ENCODE measurements around the gene TMEM135.
"Not testable (repeated sequence)": the region's sequence is repeated elsewhere in the genome, so short reads cannot be mapped to it uniquely, and the experiment has no call there.

Gene TMEM135

DNA sequence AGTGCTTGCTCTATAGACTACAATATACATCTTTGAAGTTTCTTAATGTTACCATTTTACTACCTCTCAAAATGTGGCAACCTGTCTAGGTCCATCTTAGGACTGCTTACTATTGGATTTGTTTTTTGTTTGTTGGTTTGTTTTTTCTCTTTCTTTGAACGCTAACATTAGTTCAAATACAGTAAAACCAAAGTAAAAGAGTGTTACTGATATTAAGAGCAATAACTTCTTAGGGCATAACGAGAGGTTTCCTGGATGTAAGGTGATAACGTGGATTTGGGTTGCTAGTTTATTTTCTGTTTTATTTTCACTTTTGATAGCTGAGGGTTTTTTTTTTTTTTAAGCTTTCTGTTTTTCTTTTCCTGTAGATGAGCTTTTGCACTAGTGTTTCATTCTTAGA is 43.6 kb downstream of the TMEM135 start:
- no peak for DNase-seq

DNA sequence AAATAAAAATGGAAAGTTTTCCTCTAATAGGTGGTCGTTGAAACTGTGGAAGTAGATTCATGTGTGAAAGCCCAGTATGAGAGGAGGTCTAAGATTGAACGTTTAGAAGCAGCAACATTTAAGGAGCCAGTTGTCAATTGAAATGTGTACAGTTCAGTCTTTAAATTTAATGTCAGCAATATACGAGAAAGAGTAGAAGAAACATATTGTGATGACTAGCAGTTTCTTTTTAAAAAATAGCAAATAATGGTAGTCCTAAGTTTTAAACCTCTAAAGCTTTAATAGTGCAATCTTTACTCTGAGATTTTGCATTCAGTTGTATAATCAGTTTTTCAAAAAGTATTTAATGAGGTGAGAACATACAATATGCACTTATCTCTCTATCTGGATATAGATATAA is 44.9 kb downstream of the TMEM135 start:
- no peak for DNase-seq

DNA sequence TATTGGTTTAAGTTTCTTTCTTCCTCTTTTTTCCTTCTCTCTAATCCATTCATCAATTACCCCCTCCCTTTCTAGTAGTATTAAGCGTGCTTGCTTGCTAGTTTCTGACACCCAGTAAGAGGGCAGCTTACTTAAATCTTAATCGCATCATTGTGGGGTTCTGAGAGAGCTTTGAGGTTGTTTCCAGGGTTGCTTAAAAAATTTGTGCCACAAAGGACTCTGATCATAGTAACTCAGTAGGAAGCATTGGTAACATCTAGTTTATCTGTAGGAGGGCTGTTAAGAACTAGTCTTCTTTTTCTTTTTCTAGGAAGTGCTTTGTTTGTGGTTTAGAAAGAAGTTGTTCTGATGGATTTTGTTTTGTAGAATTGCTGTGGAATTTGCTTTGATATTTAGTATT is 45.3 kb downstream of the TMEM135 start:
- DNase-seq, result no peak

DNA sequence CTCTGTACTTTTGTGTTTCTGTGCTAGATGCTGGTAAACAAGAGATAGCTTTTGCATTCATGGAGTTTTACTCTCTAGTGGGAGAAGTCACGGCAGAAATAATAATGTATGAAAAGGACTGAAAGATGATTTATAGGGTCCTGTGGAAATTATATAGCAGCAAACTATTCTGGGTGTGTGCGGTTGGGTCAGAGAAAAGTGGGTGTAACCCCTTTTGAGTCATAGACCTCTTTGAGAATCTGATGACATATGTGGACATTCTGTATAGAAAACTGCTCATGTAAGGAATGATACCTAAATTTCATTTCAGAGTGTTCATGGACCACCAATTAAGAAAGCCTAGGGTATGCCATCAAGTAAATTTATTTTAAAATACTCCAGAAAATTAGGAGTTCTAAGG is 54.4 kb downstream of the TMEM135 start:
- no peak for DNase-seq

DNA sequence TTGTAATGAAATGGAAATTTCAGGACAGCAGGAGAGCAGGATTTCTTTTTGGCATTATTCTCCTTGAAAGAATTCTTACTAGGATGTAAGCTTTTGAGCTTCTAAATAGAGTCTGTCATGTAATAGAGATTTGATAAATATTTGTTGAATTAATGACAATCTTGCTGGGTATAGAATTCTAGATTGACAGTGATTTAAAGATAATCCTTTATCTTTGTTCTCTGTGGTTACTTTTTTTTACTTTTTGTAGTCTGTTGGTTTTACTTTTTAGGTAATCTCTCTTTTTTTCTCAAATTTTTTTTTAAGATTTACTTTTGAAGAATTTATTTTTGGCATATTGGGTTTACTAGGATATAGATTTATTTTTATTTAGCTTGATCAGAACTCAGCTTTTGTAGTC is 54.8 kb downstream of the TMEM135 start:
- DNase-seq, result no peak

DNA sequence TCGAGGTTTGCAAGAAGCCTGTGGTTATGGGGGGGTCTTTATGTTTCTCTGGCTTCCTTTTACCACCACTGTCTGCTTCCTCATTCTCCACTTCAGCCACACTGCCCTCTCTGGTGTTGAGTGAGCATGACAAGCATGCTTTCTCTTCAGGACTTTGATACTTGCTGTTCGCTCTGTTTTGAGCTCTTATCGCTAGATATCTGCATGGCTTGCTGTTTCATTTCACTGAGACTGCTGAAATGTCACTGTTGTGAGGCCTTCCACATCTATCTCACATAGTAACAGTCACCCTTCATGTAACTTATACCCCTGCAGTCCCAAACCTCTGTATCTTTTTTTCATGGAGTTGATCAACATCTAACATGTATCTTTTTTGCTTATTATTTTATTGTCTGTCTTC is 59.8 kb downstream of the TMEM135 start:
- DNase-seq, result peak; percentile 1

DNA sequence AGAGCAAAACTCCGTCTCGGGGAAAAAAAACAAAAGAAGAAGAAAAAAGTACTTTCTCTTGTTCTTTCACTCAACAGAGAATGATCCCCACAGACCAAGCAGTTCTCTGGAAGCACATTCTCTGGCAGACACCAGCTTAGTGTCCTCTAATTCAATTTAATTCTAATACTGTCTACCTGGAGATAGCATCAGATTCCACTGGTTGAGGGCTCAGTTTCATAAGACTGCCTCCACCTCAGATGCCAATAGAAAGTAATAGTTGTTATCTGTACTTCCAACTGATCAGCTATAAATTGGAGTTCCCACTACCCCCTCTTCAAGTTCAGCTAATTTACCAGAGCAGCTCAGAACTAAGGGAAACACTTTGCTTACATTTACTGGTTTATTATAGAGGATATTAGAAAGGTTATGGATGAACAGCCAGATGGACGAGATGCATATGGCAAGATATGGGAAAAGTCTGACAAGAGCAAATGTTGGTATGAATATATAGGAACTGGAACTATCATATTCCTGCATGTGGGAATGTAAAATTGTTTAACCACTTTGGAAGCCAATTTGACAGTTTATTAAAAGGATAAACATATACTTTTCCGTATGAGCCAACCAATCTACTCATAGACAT is 64.3 kb downstream of the TMEM135 start:
- no peak for DNase-seq

DNA sequence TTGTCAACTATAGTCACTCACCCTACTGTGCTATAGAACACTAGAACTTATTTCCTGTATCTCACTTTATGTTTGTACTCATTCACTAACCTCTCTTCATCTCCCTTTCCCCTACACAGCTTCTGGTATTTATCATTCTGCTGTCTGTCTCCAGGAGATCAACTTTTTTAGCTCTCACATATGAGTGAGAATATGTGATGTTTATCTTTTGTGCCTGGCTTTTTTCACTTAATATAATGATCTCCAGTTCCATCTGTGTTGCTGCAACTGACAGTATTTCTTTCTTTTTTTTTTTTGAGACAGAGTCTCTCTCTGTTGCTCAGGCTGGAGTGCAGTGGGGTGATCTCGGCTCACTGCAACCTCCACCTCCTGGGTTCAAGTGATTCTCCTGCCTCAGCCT is 68.1 kb downstream of the TMEM135 start:
- DNase-seq, result not testable (repeated sequence)

DNA sequence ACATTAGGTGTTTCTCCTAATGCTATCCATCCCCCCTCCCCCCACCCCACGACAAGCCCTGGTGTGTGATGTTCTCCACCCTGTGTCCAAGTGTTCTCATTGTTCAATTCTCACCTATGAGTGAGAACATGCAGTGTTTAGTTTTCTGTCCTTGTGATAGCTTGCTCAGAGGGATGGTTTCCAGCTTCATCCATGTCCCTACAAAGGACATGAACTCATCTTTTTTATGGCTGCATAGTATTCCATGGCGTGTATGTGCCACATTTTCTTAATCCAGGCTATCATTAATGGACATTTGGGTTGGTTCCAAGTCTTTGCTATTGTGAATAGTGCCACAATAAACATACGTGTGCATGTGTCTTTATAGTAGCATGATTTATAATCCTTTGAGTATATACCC is 69.6 kb downstream of the TMEM135 start:
- not testable (repeated sequence) for DNase-seq

DNA sequence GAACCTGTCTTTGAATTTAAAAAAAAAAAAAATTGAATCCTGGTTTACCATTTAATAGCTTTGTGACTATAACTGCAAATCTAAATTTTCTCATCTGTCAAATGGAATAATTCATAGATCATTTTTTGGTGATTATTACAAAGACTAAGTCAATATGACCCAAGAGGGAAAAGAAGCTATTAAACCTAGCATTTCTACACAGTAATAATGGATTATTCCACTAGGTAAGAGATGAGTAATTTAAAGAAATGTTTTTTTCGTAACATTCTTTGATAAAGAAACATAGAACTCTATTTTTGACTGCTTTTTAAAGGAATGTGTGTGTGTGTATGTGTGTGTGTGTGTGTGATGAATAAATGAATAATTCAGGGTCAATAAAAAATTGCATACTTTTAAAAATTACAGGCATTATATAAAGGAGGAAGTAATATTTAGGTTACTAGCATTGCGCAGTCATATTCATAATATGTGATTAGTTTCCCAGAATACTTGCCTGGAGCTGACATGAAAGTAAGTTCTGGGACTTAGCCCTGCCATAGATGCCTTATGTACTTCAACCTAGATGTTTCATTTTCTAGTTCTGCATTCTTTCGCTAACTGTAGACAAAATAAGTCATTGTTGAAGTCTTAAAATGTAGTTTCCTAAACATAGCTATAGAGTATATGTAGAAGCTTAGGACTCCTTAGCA is 72.9 kb downstream of the TMEM135 start:
- DNase-seq, result no peak

DNA sequence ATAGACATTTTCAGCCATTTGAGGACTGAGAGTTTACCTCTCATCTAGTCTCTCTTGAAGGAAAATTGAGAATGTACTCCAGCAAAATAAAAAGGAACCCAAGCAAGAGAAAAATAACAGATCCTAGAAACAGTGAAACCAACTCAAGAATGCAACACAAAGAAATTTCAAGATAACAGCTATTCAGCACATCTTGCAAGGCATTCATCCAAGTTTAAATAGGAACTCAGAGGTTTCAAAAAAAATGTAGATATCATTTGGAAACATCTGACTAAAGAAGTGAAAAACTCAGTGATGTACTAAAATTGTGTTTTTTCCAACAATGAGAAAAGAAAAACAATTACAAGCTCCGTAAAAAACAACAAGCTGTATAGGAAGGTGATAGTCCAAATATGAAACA is 76.4 kb downstream of the TMEM135 start:
- DNase-seq, result no peak

DNA sequence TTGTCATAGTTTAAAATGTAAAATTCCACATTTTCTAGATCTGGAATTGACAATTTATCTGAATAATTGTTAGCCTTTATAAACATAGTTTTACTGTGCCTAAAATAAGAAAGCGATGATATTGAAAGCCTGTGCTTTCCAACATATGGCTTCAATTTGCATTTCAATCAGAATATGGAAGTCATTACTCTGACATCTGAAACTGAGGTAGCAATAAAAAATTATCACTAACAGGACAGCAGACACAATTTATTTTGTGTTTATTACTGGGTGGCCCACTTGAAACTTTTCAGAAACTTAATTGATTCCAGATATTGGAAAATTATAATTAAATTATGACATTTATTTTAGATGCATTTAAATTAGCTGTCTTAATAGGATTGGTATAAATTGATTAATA is 78.5 kb downstream of the TMEM135 start:
- DNase-seq, result no peak

DNA sequence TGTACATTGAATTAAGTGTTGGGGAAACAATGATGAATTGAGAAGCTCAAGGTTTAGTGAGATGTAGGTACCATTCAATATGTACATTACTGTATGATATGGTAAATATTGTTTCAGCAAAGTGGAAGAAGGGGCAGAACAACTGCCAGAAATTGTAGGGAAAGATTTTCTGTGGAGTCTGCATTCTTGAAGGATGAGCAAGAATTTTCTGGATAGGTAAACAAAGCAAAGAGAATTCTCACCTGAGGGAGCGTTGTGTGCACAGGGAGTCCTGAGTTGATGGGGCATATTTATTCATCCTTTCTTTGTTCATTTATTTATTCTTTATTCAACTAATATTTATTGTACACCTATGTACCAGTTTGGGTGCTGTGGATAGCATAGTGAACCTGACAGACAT is 83.2 kb downstream of the TMEM135 start:
- DNase-seq, result no peak

DNA sequence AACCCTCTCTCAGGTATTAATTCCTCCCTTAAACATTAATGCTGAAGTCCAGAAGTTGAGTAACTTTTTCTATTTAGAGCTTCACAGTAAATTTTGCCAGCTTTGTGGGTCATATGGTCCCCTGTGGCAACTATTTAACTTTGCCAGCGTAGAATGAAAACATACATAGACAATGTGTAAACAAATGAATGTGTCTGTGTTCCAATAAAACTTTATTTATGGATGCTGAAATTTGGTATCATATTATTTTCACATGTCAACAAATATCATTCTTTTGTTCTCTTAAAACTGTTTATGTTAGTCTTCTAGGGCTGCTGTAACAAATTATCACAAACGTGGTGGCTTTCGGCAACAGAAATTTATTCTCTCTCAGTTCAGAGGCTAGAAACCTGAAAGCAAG is 85.1 kb downstream of the TMEM135 start:
- no peak for DNase-seq

DNA sequence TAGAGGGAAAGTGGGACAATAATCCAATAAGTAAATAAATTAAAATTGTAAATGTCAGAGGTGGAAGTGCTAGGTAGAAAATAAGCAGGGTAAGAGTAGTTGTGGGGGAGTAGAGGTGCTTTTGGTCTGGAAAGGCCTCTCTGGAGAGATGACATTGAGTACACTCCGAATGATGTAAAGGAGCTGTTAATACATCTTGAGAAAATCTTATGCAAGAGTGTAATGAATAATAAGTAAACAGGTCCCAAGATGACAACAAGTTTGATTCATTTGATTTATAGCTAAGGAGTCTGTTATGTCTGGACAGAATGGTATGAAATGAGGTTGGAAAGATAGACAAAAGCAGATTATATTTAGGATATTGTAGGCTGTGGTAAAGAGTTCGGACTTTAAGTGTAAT is 87.5 kb downstream of the TMEM135 start:
- DNase-seq, result no peak

DNA sequence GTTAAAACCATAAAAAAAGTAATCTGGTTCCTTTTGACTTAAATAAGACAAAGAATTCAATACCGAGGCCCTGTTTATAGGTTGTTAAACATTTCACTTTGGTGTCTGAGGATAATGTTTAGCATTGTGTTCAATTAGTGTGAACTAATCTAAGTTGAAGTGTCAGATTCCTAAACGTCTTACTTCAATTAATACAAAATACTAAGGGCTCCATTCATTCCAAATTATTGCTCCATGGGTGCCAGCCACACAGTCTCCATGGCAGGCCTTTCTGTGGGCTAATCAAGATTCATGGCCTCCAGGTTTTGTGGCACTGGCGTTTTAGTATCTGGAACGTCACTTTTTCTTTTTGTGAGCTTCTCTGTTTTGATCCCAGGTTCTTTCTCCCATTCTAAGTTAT is 89.4 kb downstream of the TMEM135 start:
- DNase-seq, result no peak

DNA sequence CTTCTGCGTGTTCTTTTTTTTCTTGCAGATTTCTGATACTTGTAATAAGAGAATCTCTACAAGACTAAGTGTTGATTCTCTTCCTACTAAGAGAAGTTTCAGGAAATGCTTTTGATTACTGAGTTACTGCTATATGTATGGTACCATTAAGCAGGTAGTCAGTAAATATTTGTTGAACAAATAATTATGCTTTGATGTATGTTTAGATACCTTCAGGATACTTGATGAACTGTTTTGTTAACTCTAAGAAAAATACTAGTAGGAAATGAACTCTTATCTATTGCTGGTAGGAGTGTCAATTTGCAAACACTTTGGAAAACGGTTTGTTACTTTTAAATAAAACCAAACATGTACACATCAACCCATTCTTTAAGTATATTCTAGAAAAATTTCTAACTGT is 90.6 kb downstream of the TMEM135 start:
- no peak for DNase-seq

DNA sequence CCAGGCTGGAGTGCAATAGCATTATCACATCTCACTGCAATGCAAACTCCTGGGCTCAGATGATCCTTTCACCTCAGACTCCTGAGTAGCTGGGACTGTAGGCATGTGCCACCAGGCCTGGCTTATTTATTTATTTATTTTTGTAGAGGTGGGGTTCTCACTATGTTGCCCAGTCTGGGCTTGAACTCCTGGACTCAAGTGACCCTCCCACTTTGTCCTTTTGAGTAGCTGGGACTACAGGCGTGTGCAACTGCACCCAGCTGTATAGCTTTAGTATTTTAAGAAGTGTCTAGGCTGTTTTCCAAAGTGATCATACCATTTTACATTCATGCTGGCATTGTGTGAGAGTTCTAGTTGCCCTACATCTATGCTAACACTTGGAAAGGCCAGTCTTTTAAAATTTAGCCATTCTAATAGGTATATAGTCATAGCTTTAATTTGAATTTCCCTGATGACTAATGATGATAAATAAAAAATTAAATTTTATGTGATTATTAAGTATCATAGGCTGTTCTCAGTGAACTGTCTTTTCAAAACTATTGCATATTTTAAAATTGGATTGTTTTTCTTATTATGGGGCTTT is 96.9 kb downstream of the TMEM135 start:
- DNase-seq, result no peak

DNA sequence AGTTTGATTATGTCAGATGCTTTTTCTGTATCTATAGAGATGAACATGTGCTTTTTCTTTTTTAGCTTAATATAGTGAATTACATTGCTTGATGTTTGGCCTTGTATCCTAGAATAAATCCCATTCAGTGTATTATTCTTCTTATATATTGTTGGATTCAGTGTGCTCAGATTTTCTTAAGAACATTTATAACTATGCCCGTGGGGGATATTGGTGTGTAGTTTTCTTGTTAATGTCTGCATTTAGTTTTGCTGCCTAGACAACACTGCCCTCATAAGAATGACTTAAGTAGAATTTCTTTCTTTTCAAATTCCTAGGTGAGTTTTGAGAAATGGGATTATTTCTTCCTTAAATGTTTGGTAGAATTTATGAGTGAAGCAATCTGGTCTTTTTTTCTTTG is 98.5 kb downstream of the TMEM135 start:
- no peak for DNase-seq

DNA sequence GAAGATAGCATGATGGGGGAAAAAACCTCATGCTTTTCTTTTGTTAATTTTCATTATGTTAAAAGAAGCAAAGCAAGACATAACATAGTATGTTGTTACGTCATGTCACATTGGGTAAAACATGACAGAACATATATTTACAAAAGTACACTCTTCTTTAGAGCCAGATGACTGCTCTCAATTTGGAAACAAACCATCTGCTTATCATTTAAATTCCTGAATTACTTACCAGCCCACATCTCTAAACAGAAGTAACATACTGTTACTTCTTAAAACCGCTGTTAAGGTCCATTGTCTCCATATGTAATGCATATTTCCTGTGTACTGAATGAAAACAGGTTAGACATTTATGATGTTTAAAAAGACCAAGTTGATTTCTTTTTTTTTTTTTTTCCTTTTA is 100.0 kb downstream of the TMEM135 start:
- DNase-seq, result no peak

DNA sequence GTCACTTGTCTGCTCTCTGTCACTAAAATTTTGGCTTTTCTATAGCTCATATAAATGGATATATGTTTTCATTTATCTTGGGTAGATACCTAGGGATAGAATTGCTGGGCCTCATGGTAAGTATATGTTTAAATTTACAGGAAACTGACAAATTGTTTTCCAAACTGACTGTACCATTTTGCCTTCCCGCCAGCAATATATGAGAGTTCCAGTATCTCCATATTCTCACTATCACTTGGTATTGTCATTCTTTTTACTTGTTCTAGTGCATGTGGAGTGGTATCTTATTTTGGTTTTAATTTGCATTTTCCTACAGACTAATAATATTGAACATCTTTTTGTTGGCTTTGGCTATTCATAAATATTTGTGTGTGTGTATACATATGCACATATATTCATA is 101.7 kb downstream of the TMEM135 start:
- no peak for DNase-seq

DNA sequence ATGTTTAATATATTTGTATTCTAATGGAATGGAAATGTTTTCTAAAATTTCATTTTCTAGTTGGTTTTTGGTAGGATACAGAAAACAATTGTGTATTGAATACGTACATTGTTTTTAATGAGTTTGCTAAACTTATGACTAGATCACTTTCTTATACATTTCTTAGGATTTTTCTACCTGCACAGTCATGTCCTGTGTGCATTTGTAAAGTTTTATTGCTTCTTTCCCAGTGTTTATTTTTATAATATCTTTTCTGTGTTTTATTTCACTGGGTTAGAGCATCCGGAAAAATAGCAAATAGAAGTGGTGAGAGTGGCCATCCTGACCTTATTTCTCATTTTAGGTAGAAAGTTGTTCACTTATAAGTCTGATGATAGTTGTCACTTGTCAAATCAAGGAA is 103.6 kb downstream of the TMEM135 start:
- no peak for DNase-seq

DNA sequence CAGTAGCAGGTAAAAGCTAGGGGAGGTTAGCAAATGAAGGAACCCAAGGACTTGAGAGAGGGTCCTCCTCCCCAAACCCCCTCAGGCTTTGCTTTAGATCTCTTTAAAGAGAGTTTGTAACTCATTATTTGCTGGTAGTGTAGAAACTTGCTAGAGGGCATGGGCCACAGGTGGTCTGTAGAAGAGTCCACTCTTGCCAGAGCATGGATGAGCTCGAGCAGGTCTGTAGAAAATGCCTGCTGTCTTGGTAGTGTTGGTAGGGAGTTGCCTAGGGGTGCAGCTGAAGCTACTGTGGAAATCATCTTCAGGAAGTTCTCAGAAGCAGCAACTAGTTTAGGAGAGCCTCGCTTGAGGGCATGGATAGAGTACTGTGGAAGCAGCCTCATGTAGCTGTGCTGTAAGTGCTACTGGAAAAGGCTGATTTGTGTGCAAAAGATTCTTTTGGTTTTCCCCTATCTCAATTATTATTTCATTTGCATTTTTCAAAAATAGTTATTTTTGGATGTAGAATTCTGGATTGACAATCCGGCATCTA is 104.3 kb downstream of the TMEM135 start:
- no peak for DNase-seq

DNA sequence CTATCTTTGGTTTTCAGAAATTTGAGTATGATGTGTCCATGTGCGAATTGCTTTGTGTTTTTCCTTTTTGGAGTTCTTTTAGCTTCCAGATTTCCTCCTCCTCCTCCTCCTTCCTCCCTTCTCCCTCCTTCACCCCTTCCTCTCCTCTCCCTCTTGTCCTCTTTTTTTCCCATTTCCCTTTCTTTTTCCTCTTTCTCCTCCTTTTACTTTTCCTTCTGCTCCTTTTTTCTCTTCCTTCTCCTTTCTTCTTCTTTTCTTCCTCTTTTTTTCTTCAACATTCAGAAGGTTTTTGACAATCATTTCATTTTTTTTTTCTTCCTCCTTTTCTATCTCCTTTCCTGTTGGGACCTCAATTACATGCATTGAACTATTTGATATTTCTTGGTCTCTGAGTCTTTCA is 104.9 kb downstream of the TMEM135 start:
- DNase-seq, result no peak

DNA sequence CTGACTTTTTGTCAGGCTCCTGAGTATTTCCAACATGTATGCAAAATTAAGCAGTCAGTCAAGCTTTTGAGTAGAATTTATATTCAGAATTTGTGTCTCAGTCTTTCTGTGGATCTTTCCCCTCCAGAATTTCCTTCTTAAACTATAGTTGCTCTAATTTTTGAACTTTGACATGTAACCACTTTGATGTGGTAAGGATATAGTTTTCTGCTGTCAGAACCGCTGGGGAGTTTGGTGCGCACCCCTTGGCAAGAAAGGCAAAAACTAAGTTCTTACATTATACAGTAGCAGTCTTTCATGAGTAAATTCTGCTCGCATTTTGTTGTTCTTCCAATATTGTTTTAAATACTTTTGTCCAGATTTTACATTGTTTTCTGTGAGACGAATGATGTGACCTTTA is 105.9 kb downstream of the TMEM135 start:
- no peak for DNase-seq
